Spleen (tissue), 7 donors: ENCODE results near the gene KANK4.

Source experiments
- POLR2A ChIP-seq, 3 donors: fragments of 450-650 bp; IDR thresholded peaks; one replicate each; pipeline ENCODE4 v1.5.1; 2017; ENCODE audit warnings: antibody characterized with exemption in 3 of 3, mild to moderate bottlenecking in 1 of 3
- POLR2AphosphoS5 ChIP-seq, 3 donors: sonication (generic); formaldehyde crosslinking; IDR thresholded peaks; one replicate each; pipeline ENCODE4 v1.5.1; 2017; ENCODE audit warnings: antibody characterized with exemption in 3 of 3
- TF ChIP-seq, protein P1 (sequence below), 11 experiments: fragments of 200-600 bp in 7 of 11; fragments of 450-650 bp in 4 of 11; sonication (generic) in 4 of 11; IDR thresholded peaks in 8 of 11; conservative IDR thresholded peaks in 3 of 11; 1 replicate in 7 of 11; 2 replicates in 4 of 11; pipeline versions ENCODE4 v1.4.0 to v1.8.0; 2016 to 2021; ENCODE audit warnings: antibody characterized with exemption in 11 of 11, inconsistent platforms in 4 of 11, mild to moderate bottlenecking in 1 of 11
- donor health status: DM: no; HTN: no; CAD: no; lungs with moderate emphysema.
- donor health status: DM: no; HTN: no; CAD: no.
- donor health status: DM: no; HTN: no; CAD: no.

DNA sequence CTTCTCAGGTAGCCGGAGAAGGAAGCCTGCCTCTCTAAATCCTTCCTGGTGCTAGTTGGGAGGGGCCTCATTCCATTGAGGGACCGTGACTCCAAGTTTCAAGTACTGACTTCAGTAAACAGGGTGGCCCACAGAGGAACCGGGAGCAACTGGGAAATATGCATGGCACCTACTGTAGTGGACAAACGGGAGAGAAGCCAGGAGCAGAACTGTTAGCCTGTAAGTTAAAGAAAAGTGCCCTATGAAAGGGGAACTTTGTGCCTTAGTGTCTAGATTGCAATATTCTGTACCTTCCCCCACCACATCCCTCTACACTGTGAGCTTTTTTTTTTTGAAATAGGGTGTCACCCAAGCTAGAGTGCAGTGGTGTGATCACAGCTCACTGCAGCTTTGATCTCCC is 33.2 kb upstream of the KANK4 start:
- TF ChIP-seq, protein P1, sequence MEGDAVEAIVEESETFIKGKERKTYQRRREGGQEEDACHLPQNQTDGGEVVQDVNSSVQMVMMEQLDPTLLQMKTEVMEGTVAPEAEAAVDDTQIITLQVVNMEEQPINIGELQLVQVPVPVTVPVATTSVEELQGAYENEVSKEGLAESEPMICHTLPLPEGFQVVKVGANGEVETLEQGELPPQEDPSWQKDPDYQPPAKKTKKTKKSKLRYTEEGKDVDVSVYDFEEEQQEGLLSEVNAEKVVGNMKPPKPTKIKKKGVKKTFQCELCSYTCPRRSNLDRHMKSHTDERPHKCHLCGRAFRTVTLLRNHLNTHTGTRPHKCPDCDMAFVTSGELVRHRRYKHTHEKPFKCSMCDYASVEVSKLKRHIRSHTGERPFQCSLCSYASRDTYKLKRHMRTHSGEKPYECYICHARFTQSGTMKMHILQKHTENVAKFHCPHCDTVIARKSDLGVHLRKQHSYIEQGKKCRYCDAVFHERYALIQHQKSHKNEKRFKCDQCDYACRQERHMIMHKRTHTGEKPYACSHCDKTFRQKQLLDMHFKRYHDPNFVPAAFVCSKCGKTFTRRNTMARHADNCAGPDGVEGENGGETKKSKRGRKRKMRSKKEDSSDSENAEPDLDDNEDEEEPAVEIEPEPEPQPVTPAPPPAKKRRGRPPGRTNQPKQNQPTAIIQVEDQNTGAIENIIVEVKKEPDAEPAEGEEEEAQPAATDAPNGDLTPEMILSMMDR (IDR thresholded peaks at IDR 0.05 in 8 of 11, conservative IDR thresholded peaks at IDR 0.05 in 3 of 11), result no peak
- no peak for TF ChIP-seq POLR2A (IDR thresholded peaks at IDR 0.05)
- no peak for TF ChIP-seq POLR2AphosphoS5 (IDR thresholded peaks at IDR 0.05)
